ENCODE measurements around the gene FBXO44. TPM values are rescaled to one million over a fixed set of nuclear protein-coding genes. Genes with fewer than 3 reads are reported as not detected.

Gene FBXO44
- total RNA-seq, 1 experiment from 2014 or later = 22.6 TPM

- BruUV-seq (replicated peaks) = no TSS peak
- intact Hi-C loops (cut with micrococcal nuclease; ENCODE audit: unreplicated experiment) = no loop called here
- Mint-ChIP-seq H3K4me1 (ENCODE audit: low read depth, unreplicated experiment) (peaks cover 4% of the 10 kb centered on the region), H3K9me3 (ENCODE audit: unreplicated experiment) (no peaks in the 10 kb centered on the region), H3K4me3 (ENCODE audit: unreplicated experiment) (no peak overlapping the region), H3K36me3 (ENCODE audit: insufficient read depth, unreplicated experiment) (no peaks in the 10 kb centered on the region), H3K27ac (ENCODE audit: unreplicated experiment) (no peak overlapping the region), H3K27me3 (ENCODE audit: insufficient read depth, unreplicated experiment) (peaks cover 4% of the 10 kb centered on the region)
- H3K4me1 ChIP-seq = no peaks in the 10 kb centered on the region
- DNase-seq = no peak
- CTCF ChIA-PET = interaction anchor here (1.3 to 1.8 kb wide), 2 partner anchors 11 to 44 kb away, joined by 3 to 9 read pairs; partner anchors contain the start of gene FBXO6
- TF ChIP-seq CTCF (IDR thresholded peaks at IDR 0.05; ENCODE audit: insufficient read depth in 1 of 2, low read depth in 1 of 2, low read length in 1 of 2, severe bottlenecking in 1 of 2, unreplicated experiment in 1 of 2) = no peak
- POLR2A ChIA-PET = no interaction called here
- no peak overlapping the region for H3K4me3 ChIP-seq (ENCODE audit: low read depth, low read length)
- H3K36me3 ChIP-seq (ENCODE audit: control insufficient read depth, insufficient read depth, low read length) = no peaks in the 10 kb centered on the region
- H3K27me3 ChIP-seq (replicated peaks; ENCODE audit: control insufficient read depth, insufficient read depth, low read length) = no peaks in the 10 kb centered on the region; the same call in none of the 2 replicates
- no peaks in the 10 kb centered on the region for H3K9me3 ChIP-seq
These were observed 53.1 kb downstream of the FBXO44 start for GRCh38 chr1:11707621-11708276.

DNA sequence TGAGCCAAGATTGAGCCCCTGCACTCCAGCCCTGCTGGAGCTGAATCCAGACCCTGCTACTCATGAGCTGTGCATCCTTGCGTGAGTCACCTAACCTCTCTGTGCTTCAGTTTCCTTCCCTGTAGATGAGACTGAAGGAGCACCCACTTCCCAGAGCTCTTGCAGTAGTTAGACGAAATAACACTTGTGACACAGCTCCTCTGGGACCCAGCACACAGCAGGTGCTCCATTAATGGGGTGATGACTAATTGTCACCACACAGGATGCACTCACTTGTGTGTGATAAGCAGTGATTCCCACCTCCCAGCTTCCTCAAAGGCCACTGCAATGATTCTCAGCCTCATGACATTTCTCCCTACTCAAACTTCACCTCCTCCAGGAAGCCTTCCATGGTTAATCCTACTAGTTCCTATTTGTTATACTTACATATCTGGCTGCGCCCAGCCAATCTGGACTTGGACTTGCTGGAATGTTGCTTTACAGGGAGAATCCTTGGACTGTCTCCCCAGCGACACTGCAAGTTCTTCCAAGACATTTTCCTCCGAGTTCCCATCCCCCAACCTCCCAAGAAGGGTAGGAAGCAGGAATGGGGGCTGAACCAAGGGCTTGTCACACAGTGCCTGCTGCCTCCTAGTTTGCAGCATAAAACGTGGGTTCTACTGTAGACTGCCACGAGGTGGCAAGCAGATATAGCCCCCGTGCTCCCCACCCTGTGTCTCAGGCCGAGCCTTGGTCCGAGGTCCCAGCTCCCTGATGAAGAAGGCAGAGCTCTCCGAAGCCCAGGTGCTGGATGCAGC lies 54.1 kb downstream of the FBXO44 start:
- Mint-ChIP-seq H3K4me3 (ENCODE audit: unreplicated experiment) (no peak overlapping the region), H3K27ac (ENCODE audit: unreplicated experiment) (no peak overlapping the region), H3K27me3 (ENCODE audit: insufficient read depth, unreplicated experiment) (no peaks in the 10 kb centered on the region), H3K4me1 (ENCODE audit: low read depth, unreplicated experiment) (peaks cover 4% of the 10 kb centered on the region), H3K36me3 (ENCODE audit: insufficient read depth, unreplicated experiment) (no peaks in the 10 kb centered on the region), H3K9me3 (ENCODE audit: unreplicated experiment) (no peaks in the 10 kb centered on the region)
- no peak for TF ChIP-seq CTCF (IDR thresholded peaks at IDR 0.05; ENCODE audit: insufficient read depth in 1 of 2, low read depth in 1 of 2, low read length in 1 of 2, severe bottlenecking in 1 of 2, unreplicated experiment in 1 of 2)
- BruUV-seq (replicated peaks) = no TSS peak
- ChIA-PET CTCF (interaction anchor here (1.8 kb wide), 1 partner anchor 10 kb away, joined by 9 read pairs; no protein-coding TSS in a partner anchor), POLR2A (no interaction called here)
- intact Hi-C loops (cut with micrococcal nuclease; ENCODE audit: unreplicated experiment) = no loop called here
- H3K27me3 ChIP-seq (replicated peaks; ENCODE audit: control insufficient read depth, insufficient read depth, low read length) = no peaks in the 10 kb centered on the region; the same call in 1 of the 2 replicates
- no peak for DNase-seq
- no peak overlapping the region for H3K4me3 ChIP-seq (ENCODE audit: low read depth, low read length)
- H3K4me1 ChIP-seq = no peaks in the 10 kb centered on the region
- H3K36me3 ChIP-seq (ENCODE audit: control insufficient read depth, insufficient read depth, low read length) = no peaks in the 10 kb centered on the region
- H3K9me3 ChIP-seq = no peaks in the 10 kb centered on the region

DNA sequence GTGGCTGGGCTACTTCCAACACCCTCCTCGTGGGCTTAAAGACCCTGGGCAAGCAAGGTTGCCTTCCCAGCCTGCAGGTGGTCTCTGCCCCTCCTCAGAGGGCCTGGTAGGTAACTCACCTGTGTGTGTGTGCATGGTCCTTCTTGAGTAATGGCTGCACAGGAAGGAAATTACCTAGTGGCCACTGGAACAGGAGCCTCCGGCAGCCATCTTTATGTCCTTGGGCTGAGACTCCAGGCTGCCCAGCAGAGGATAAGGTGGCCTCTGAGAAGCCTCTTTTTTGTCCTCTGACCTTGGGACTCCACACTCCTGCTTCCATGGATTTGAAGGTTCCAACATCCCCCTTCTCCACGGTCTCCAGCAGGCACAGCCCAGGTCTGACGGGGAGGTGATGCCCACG lies 56.8 kb downstream of the FBXO44 start:
- Histone ChIP-seq H3K4me3 (ENCODE audit: low read depth, low read length) (no peak overlapping the region), H3K9me3 (no peaks in the 10 kb centered on the region), H3K36me3 (ENCODE audit: control insufficient read depth, insufficient read depth, low read length) (no peaks in the 10 kb centered on the region), H3K4me1 (no peaks in the 10 kb centered on the region), H3K27me3 (replicated peaks; ENCODE audit: control insufficient read depth, insufficient read depth, low read length) (no peaks in the 10 kb centered on the region)
- POLR2A ChIA-PET = no interaction called here
- CTCF ChIA-PET = interaction anchor here (0.7 to 1.1 kb wide), 3 partner anchors 8 to 58 kb away, joined by 3 to 13 read pairs (median 4); partner anchors contain the start of gene FBXO6
- no peak overlapping the region for H3K27ac Mint-ChIP-seq (ENCODE audit: unreplicated experiment)
- BruUV-seq (replicated peaks) = no TSS peak
- intact Hi-C loops (cut with micrococcal nuclease; ENCODE audit: unreplicated experiment) = no loop called here
- DNase-seq = no peak
- TF ChIP-seq CTCF (IDR thresholded peaks at IDR 0.05; ENCODE audit: insufficient read depth in 1 of 2, low read depth in 1 of 2, low read length in 1 of 2, severe bottlenecking in 1 of 2, unreplicated experiment in 1 of 2) = no peak
- H3K36me3 Mint-ChIP-seq (ENCODE audit: insufficient read depth, unreplicated experiment) = no peaks in the 10 kb centered on the region
- peaks cover 4% of the 10 kb centered on the region for H3K4me1 Mint-ChIP-seq (ENCODE audit: low read depth, unreplicated experiment)
- no peaks in the 10 kb centered on the region for H3K27me3 Mint-ChIP-seq (ENCODE audit: insufficient read depth, unreplicated experiment)
- H3K9me3 Mint-ChIP-seq (ENCODE audit: unreplicated experiment) = no peaks in the 10 kb centered on the region
- H3K4me3 Mint-ChIP-seq (ENCODE audit: unreplicated experiment) = no peak overlapping the region
